Liver (tissue), 9 donors: ENCODE measurements around the gene TMEM132E. TPM values are rescaled to one million over a fixed set of nuclear protein-coding genes. Genes with fewer than 3 reads are reported as not detected.

Experiments
- DNase-seq: peaks from one replicate; pipeline ENCODE4 v3.0.0-alpha.2; 2017; ENCODE audit warnings: low spot score
- H3K27ac ChIP-seq, 2 donors: one replicate each; pipeline ENCODE4 v1.7.0; 2013; ENCODE audit warnings: inconsistent platforms in 2 of 2, low read length in 2 of 2, control low read depth in 1 of 2, low read depth in 1 of 2, mild to moderate bottlenecking in 1 of 2
- H3K27me3 ChIP-seq, 4 donors: one replicate each; pipeline versions ENCODE4 v1.6.1 to v1.7.0; 2013; ENCODE audit warnings: low read length in 3 of 4, inconsistent platforms in 1 of 4, mild to moderate bottlenecking in 1 of 4, moderate library complexity in 1 of 4; ENCODE audit not compliant: control insufficient read depth in 4 of 4, insufficient read depth in 4 of 4
- H3K36me3 ChIP-seq, 4 donors: one replicate each; pipeline versions ENCODE4 v1.6.1 to v1.7.0; 2013; ENCODE audit warnings: low read length in 3 of 4, mild to moderate bottlenecking in 3 of 4, low read depth in 1 of 4, moderate library complexity in 1 of 4; ENCODE audit not compliant: control insufficient read depth in 4 of 4, insufficient read depth in 3 of 4
- H3K4me1 ChIP-seq, 4 donors: one replicate each; pipeline versions ENCODE4 v1.6.1 to v1.7.0; 2013; ENCODE audit warnings: low read length in 3 of 4, mild to moderate bottlenecking in 3 of 4, moderate library complexity in 1 of 4; ENCODE audit not compliant: control insufficient read depth in 4 of 4, insufficient read depth in 4 of 4
- H3K4me3 ChIP-seq, 3 donors: one replicate each; pipeline versions ENCODE4 v1.6.1 to v1.7.0; 2013; ENCODE audit warnings: low read length in 3 of 3, control low read depth in 1 of 3, low read depth in 1 of 3, mild to moderate bottlenecking in 1 of 3
- H3K9ac ChIP-seq, 2 donors: one replicate each; pipeline ENCODE4 v1.7.0; 2013; ENCODE audit warnings: low read length in 2 of 2, mild to moderate bottlenecking in 2 of 2, moderate library complexity in 2 of 2, control low read depth in 1 of 2, low read depth in 1 of 2
- H3K9me3 ChIP-seq, 4 donors: one replicate each; pipeline versions ENCODE4 v1.6.1 to v1.7.0; 2013; ENCODE audit warnings: low read length in 3 of 4; ENCODE audit not compliant: control insufficient read depth in 4 of 4
- EGR1 ChIP-seq, 2 donors: IDR thresholded peaks; 2 replicates each; pipeline ENCODE4 v1.6.1; 2016 to 2018; ENCODE audit warnings: antibody characterized with exemption in 2 of 2, low read depth in 2 of 2
- FOXA1 ChIP-seq: IDR thresholded peaks from 2 replicates; pipeline ENCODE4 v1.6.1; 2016; ENCODE audit warnings: antibody characterized with exemption
- GABPA ChIP-seq, 2 donors: IDR thresholded peaks in 1 of 2; conservative IDR thresholded peaks in 1 of 2; 2 replicates each; pipeline ENCODE4 v1.6.1; 2016; ENCODE audit warnings: antibody characterized with exemption in 2 of 2, mild to moderate bottlenecking in 1 of 2, moderate library complexity in 1 of 2
- HNF4A ChIP-seq, 2 donors: conservative IDR thresholded peaks; 2 replicates each; pipeline ENCODE4 v1.6.1; 2016; ENCODE audit warnings: antibody characterized with exemption in 2 of 2, mild to moderate bottlenecking in 2 of 2
- HNF4G ChIP-seq: IDR thresholded peaks from 2 replicates; pipeline ENCODE4 v1.6.1; 2016; ENCODE audit warnings: antibody characterized with exemption
- JUND ChIP-seq, 2 donors: IDR thresholded peaks; 2 replicates each; pipeline ENCODE4 v1.6.1; 2016; ENCODE audit warnings: antibody characterized with exemption in 2 of 2
- RAD21 ChIP-seq, 2 donors: IDR thresholded peaks; 2 replicates each; pipeline ENCODE4 v1.6.1; 2016; ENCODE audit warnings: antibody characterized with exemption in 2 of 2, mild to moderate bottlenecking in 2 of 2
- RXRA ChIP-seq, 2 donors: IDR thresholded peaks; 2 replicates each; pipeline ENCODE4 v1.6.1; 2017 to 2018; ENCODE audit warnings: antibody characterized with exemption in 2 of 2, mild to moderate bottlenecking in 1 of 2
- SP1 ChIP-seq: IDR thresholded peaks from 2 replicates; pipeline ENCODE4 v1.6.1; 2018; ENCODE audit warnings: antibody characterized with exemption, mild to moderate bottlenecking
- TAF1 ChIP-seq: conservative IDR thresholded peaks from 2 replicates; pipeline ENCODE4 v1.6.1; 2016; ENCODE audit warnings: antibody characterized with exemption, mild to moderate bottlenecking
- YY1 ChIP-seq: IDR thresholded peaks from 2 replicates; pipeline ENCODE4 v1.6.1; 2016; ENCODE audit warnings: antibody characterized with exemption, mild to moderate bottlenecking
- WGBS: extraction: QIAGEN DNeasy Blood & Tissue Kit; methylation state at CpG from one replicate; pipeline ENCODE4 v1.1.7; 2013; 5-methylcytosine and 5-hydroxymethylcytosine counted together
- polyA plus RNA-seq, 2 donors: library from polyadenylated mRNA; stranded (reverse) in 1 of 2; unstranded in 1 of 2; fragments of 200-250 nt in 1 of 2; fragments of >200 nt in 1 of 2; fragmentation: Nextera tagmentation in 1 of 2; extraction: Ambion mirVana in 1 of 2; gene quantifications; one replicate each; pipeline versions ENCODE4 v1.2.1 to v1.2.3, GENCODE V29; 2013 to 2015
- total RNA-seq, 2 donors: library from RNA; depleted of rRNA; stranded (reverse); fragments of >200 nt; gene quantifications; one replicate each; pipeline ENCODE4 v1.2.3, GENCODE V29; 2014
- TF ChIP-seq, protein P1 (sequence below): IDR thresholded peaks from 2 replicates; pipeline ENCODE4 v1.6.1; 2016; ENCODE audit warnings: antibody characterized with exemption
- TF ChIP-seq, protein P2 (sequence below): IDR thresholded peaks from 2 replicates; pipeline ENCODE4 v1.6.1; 2016; ENCODE audit warnings: antibody characterized with exemption
- TF ChIP-seq, protein P3 (sequence below): fragments of 150-350 bp; IDR thresholded peaks from 2 replicates; pipeline ENCODE4 v1.5.1; 2017; ENCODE audit warnings: improper control_type of control experiment, low read depth, low read length; ENCODE audit not compliant: missing input control
- TF ChIP-seq, protein P4 (sequence below): IDR thresholded peaks from 2 replicates; pipeline ENCODE4 v1.6.1; 2016; ENCODE audit warnings: antibody characterized with exemption, mild to moderate bottlenecking
- donor health status: healthy.
- donor health status: healthy.
- donor health status: healthy.
- donor health status: healthy.
- donor health status: healthy.

The TMEM132E gene
- total and polyA plus RNA-seq, 4 donors, result 0.25 to 1.2 (median 0.46) TPM; not detected in 1

GRCh38 chr17:34665819-34666763, 86.7 kb downstream of the TMEM132E start:
- no peak for TF ChIP-seq TAF1
- TF ChIP-seq, protein P1, sequence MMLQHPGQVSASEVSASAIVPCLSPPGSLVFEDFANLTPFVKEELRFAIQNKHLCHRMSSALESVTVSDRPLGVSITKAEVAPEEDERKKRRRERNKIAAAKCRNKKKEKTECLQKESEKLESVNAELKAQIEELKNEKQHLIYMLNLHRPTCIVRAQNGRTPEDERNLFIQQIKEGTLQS, result no peak
- TF ChIP-seq SP1, result no peak
- TF ChIP-seq HNF4G, result no peak
- TF ChIP-seq, protein P2, sequence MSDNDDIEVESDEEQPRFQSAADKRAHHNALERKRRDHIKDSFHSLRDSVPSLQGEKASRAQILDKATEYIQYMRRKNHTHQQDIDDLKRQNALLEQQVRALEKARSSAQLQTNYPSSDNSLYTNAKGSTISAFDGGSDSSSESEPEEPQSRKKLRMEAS, result no peak
- TF ChIP-seq, protein P3, sequence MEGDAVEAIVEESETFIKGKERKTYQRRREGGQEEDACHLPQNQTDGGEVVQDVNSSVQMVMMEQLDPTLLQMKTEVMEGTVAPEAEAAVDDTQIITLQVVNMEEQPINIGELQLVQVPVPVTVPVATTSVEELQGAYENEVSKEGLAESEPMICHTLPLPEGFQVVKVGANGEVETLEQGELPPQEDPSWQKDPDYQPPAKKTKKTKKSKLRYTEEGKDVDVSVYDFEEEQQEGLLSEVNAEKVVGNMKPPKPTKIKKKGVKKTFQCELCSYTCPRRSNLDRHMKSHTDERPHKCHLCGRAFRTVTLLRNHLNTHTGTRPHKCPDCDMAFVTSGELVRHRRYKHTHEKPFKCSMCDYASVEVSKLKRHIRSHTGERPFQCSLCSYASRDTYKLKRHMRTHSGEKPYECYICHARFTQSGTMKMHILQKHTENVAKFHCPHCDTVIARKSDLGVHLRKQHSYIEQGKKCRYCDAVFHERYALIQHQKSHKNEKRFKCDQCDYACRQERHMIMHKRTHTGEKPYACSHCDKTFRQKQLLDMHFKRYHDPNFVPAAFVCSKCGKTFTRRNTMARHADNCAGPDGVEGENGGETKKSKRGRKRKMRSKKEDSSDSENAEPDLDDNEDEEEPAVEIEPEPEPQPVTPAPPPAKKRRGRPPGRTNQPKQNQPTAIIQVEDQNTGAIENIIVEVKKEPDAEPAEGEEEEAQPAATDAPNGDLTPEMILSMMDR, result no peak
- TF ChIP-seq, protein P4, sequence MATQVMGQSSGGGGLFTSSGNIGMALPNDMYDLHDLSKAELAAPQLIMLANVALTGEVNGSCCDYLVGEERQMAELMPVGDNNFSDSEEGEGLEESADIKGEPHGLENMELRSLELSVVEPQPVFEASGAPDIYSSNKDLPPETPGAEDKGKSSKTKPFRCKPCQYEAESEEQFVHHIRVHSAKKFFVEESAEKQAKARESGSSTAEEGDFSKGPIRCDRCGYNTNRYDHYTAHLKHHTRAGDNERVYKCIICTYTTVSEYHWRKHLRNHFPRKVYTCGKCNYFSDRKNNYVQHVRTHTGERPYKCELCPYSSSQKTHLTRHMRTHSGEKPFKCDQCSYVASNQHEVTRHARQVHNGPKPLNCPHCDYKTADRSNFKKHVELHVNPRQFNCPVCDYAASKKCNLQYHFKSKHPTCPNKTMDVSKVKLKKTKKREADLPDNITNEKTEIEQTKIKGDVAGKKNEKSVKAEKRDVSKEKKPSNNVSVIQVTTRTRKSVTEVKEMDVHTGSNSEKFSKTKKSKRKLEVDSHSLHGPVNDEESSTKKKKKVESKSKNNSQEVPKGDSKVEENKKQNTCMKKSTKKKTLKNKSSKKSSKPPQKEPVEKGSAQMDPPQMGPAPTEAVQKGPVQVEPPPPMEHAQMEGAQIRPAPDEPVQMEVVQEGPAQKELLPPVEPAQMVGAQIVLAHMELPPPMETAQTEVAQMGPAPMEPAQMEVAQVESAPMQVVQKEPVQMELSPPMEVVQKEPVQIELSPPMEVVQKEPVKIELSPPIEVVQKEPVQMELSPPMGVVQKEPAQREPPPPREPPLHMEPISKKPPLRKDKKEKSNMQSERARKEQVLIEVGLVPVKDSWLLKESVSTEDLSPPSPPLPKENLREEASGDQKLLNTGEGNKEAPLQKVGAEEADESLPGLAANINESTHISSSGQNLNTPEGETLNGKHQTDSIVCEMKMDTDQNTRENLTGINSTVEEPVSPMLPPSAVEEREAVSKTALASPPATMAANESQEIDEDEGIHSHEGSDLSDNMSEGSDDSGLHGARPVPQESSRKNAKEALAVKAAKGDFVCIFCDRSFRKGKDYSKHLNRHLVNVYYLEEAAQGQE, result no peak
- TF ChIP-seq FOXA1, result no peak
- no peak for TF ChIP-seq RXRA (IDR thresholded peaks at IDR 0.05)
- TF ChIP-seq EGR1 (IDR thresholded peaks at IDR 0.05; ENCODE audit: low read depth in 2 of 2), result no peak
- TF ChIP-seq JUND (IDR thresholded peaks at IDR 0.05), result no peak
- TF ChIP-seq HNF4A (conservative IDR thresholded peaks at IDR 0.05), result no peak
- TF ChIP-seq GABPA (IDR thresholded peaks at IDR 0.05 in 1 of 2, conservative IDR thresholded peaks at IDR 0.05 in 1 of 2), result no peak
- TF ChIP-seq YY1, result no peak
- no peaks in the 10 kb centered on the region for H3K9me3 ChIP-seq
- WGBS, result 32% methylated on average over 22 of the region's 22 CpGs
- no peaks in the 10 kb centered on the region for H3K4me1 ChIP-seq
- H3K27ac ChIP-seq, result no peak overlapping the region
- H3K36me3 ChIP-seq, result no peaks in the 10 kb centered on the region
- no peak for DNase-seq
- no peak overlapping the region for H3K9ac ChIP-seq
- peaks cover 0 to 3% (median 1%) of the 10 kb centered on the region in 4 donors for H3K27me3 ChIP-seq
- H3K4me3 ChIP-seq, result no peak overlapping the region

- Histone ChIP-seq H3K4me3 (no peak overlapping the region), H3K9me3 (no peaks in the 10 kb centered on the region), H3K4me1 (no peaks in the 10 kb centered on the region), H3K27ac (no peak overlapping the region), H3K36me3 (no peaks in the 10 kb centered on the region), H3K27me3 (peaks cover 0 to 3% (median 1%) of the 10 kb centered on the region in 4 donors), H3K9ac (no peak overlapping the region)
- DNase-seq, result no peak
- WGBS, result 56% methylated on average over 2 of the region's 2 CpGs
- TF ChIP-seq FOXA1, result no peak
- no peak for TF ChIP-seq EGR1 (IDR thresholded peaks at IDR 0.05; ENCODE audit: low read depth in 2 of 2)
- no peak for TF ChIP-seq HNF4A (conservative IDR thresholded peaks at IDR 0.05)
- TF ChIP-seq, protein P4, result no peak
- TF ChIP-seq, protein P3, result no peak
- TF ChIP-seq, protein P2, result no peak
- TF ChIP-seq SP1, result no peak
- no peak for TF ChIP-seq RXRA (IDR thresholded peaks at IDR 0.05)
- no peak for TF ChIP-seq RAD21 (IDR thresholded peaks at IDR 0.05)
- TF ChIP-seq, protein P1, result no peak
- no peak for TF ChIP-seq GABPA (IDR thresholded peaks at IDR 0.05 in 1 of 2, conservative IDR thresholded peaks at IDR 0.05 in 1 of 2)
- no peak for TF ChIP-seq JUND (IDR thresholded peaks at IDR 0.05)
- no peak for TF ChIP-seq TAF1
Measured at GRCh38 chr17:34667656-34668055, 88.3 kb downstream of the TMEM132E start.
